Endothelial cell of coronary artery (primary cell): ENCODE measurements around the gene POLE3. TPM values are rescaled to one million over a fixed set of nuclear protein-coding genes. Genes with fewer than 3 reads are reported as not detected.

ENCODE experiments used
- total RNA-seq: library from RNA; depleted of rRNA; stranded (reverse); fragments of >200 nt; gene quantifications from 2 replicates; pipeline ENCODE4 v1.2.3, GENCODE V29; 2014

The POLE3 gene
- 40.4 and 55.8 TPM in 2 replicates for total RNA-seq

GRCh38 chr9:113410207-113410864, at the start of gene POLE3, which contains the start of gene C9orf43:
Gene POLE3, minus strand, starts transcription at chr9:113410675. Its CDS starts 382 bp downstream, at chr9:113410293.
Gene C9orf43, plus strand, starts transcription at chr9:113410747. Its CDS starts 2,747 bp downstream, at chr9:113413494.

GRCh38 chr9:113401027-113401792, 9.3 kb downstream of the POLE3 start, which contains the start of gene ALAD:
Gene ALAD, minus strand, starts transcription at chr9:113401284. Its CDS starts 7,725 bp downstream, at chr9:113393559.

GRCh38 chr9:113376634-113377567, 33.6 kb downstream of the POLE3 start, which contains the start of gene HDHD3:
Gene HDHD3, minus strand, starts transcription at chr9:113376986. Its CDS starts 2,632 bp downstream, at chr9:113374354.

Other genes starting within 250 kb of the POLE3 start
- 15.6 and 19.1 TPM in 2 replicates for gene FKBP15, start 189.4 kb downstream of the POLE3 start, total RNA-seq
- gene SLC31A1, start 189.1 kb downstream of the POLE3 start, total RNA-seq = 12.0 and 16.8 TPM in 2 replicates
- gene CDC26, start 135.1 kb downstream of the POLE3 start, total RNA-seq = 45.0 and 53.3 TPM in 2 replicates
- 26.6 and 27.1 TPM in 2 replicates for gene PRPF4, start 135.0 kb downstream of the POLE3 start, total RNA-seq
- not detected in 2 replicates for gene RNF183, start 107.3 kb downstream of the POLE3 start, total RNA-seq
- gene WDR31, start 70.4 kb downstream of the POLE3 start, total RNA-seq = 0.54 and 0.75 TPM in 2 replicates
- not detected in 2 replicates for gene BSPRY, start 61.1 kb downstream of the POLE3 start, total RNA-seq
- 4.9 TPM in 2 replicates for gene HDHD3, start 33.7 kb downstream of the POLE3 start, total RNA-seq
- 14.1 and 21.0 TPM in 2 replicates for gene ALAD, start 9.4 kb downstream of the POLE3 start, total RNA-seq
- 0.09 and 0.36 TPM in 2 replicates for gene C9orf43, start 72 bp upstream of the POLE3 start, total RNA-seq
- gene RGS3, start 53.1 kb upstream of the POLE3 start, total RNA-seq = 299 and 327 TPM in 2 replicates